T-helper 2 cell treated with Interferon-gamma antibody and Interleukin-4, amounts not matched to agents 5 μg/mL and 100 μg/mL, for 36 hours (primary cell): ENCODE results near the gene FLVCR1.
"Not testable (repeated sequence)": the region's sequence is repeated elsewhere in the genome, so short reads cannot be mapped to it uniquely, and the experiment has no call there.

ENCODE experiments used
- DNase-seq: peaks from one replicate; pipeline ENCODE4 v3.0.0; 2021; ENCODE audit warnings: low spot score
- H3K27ac Mint-ChIP-seq: one replicate; pipeline ENCODE4 v1.8.0; 2021; ENCODE audit warnings: mild to moderate bottlenecking, mixed read lengths
- H3K27me3 Mint-ChIP-seq: one replicate; pipeline ENCODE4 v1.8.0; 2021; ENCODE audit warnings: low read depth, mixed read lengths
- H3K36me3 Mint-ChIP-seq: one replicate; pipeline ENCODE4 v1.8.0; 2021; ENCODE audit warnings: low read depth, mixed read lengths
- H3K4me1 Mint-ChIP-seq: one replicate; pipeline ENCODE4 v1.8.0; 2021; ENCODE audit warnings: low read depth, mixed read lengths
- H3K4me3 Mint-ChIP-seq: one replicate; pipeline ENCODE4 v1.8.0; 2022; ENCODE audit warnings: mild to moderate bottlenecking, moderate library complexity, mixed read lengths
- H3K9me3 Mint-ChIP-seq: one replicate; pipeline ENCODE4 v1.8.0; 2021; ENCODE audit warnings: mixed read lengths

The FLVCR1 gene

DNA sequence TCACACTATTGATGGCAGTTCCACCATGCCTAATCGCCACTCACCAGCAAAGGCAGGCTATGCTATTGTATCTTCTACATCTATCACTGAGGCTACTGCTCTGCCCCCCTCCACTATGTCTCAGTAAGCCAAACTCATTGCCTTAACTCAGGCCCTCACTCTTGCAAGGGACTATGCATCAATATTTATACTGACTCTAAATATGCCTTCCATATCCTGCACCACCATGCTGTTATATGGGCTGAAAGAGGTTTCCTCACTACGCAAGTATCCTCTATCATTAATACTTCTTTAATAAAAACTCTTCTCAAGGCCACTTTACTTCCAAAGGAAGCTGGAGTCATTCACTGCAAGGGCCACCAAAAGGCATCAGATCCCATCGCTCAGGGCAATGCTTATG lies 13.6 kb upstream of the FLVCR1 start:
- DNase-seq, H3K27me3 Mint-ChIP-seq, H3K36me3 Mint-ChIP-seq, H3K27ac Mint-ChIP-seq, H3K9me3 Mint-ChIP-seq, H3K4me3 Mint-ChIP-seq, H3K4me1 Mint-ChIP-seq: not testable (repeated sequence)

DNA sequence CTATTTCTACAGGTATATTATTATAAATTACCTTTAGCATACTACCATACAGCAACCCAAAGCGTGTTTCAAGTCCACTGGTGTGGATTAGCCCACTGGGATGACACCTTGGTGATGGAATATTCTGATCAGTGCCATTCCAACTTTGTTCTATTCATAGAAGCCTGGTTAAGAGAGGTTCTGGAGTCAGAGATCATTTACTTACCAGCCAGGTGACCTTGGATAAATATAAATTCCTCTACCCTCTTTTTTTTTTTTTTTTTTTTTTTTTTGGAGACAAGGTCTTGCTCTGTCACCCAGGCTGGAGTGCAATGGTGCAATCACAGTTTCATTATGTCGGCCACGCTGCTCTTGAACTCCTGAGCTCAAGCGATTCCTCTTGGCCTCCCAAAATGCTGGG lies 10.5 kb upstream of the FLVCR1 start, which contains the start of gene SPATA45:
TSS of gene SPATA45 (minus strand) at position 101 of the 400 bp plus-strand sequence. CDS start 11,500 bp downstream, outside the sequence.
- H3K4me3 Mint-ChIP-seq, result no peak within 1 kb of the TSS
- peaks cover 4% of the 10 kb centered on the region for H3K9me3 Mint-ChIP-seq
- DNase-seq, result no peak
- no peak within 1 kb of the TSS for H3K27ac Mint-ChIP-seq
- H3K27me3 Mint-ChIP-seq, result no peaks in the 10 kb centered on the region
- no peaks in the 10 kb centered on the region for H3K4me1 Mint-ChIP-seq
- peaks cover 4% of the 10 kb centered on the region for H3K36me3 Mint-ChIP-seq

DNA sequence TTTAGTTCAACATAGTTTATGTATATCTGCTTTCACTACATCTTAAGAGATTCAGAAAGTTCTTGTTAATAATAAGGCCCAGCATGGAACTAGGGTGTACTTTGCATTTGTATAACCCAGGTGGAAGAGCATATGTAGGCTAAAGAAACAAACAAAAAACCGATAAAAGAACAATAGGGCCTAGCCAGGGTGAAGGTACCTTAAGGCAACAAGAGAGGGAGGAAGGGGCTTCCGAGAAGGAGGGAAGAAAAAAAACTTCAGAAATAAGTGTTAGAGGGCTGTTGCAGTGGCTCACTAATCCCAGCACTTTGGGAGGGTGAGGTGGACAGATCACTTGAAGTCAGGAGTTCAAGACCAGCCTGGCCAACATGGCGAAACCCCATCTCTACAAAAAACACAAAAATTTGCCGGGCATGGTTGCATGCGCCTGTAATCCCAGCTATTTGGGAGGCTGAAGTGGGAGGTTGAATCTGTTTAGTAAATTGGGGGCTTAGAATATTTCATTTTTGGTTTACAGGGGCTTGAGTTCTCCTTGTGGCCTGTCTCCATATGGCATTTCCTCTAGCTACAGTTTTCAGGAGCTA lies 5.9 kb upstream of the FLVCR1 start:
- Mint-ChIP-seq H3K9me3 (peaks cover 4% of the 10 kb centered on the region), H3K4me3 (no peak overlapping the region), H3K27ac (no peak overlapping the region), H3K27me3 (no peaks in the 10 kb centered on the region), H3K4me1 (peaks cover 3% of the 10 kb centered on the region), H3K36me3 (peaks cover 15% of the 10 kb centered on the region)
- DNase-seq, result no peak

DNA sequence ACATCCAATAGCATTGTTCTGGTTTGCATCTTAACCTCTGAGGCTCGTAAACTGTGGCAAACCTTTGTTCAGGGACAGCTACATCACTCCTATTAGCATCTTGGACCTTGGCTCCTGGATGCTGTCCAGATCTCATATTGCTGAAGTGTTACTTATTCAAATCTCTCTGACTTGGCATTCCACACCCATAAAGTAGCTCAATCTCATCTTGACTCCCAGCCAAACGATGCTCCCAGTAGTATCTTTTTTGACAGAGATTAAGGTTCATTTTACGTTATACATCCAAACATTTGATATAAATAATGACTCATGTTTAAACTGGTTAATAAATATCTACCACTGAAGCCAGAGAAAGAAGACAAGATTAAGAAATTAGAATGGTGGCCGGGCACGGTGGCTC lies 4.4 kb upstream of the FLVCR1 start:
- Mint-ChIP-seq H3K36me3 (peaks cover 15% of the 10 kb centered on the region), H3K4me1 (peaks cover 8% of the 10 kb centered on the region), H3K27ac (no peak overlapping the region), H3K9me3 (peaks cover 4% of the 10 kb centered on the region), H3K27me3 (no peaks in the 10 kb centered on the region), H3K4me3 (no peak overlapping the region)
- DNase-seq, result no peak

DNA sequence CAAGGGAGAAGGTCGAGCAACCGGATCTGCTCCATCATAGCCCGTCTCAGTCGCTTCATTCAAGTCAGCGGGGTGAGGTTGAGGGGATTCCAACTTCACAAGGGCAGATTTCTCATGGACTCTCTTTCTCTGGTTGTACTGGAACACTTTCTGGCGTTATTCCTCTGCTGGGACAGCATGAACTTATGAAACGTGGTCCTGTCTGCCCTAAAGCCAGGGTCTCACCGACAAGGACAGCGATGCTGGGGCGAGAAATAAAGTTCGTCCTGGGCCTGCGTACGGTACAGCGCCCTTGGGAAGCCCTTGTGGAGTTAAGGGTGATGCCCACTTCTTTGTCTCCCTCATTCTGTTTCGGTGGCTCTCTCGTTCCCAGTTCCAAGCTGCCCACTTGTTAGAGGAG lies 1.3 kb upstream of the FLVCR1 start:
- peaks cover 15% of the 10 kb centered on the region for H3K36me3 Mint-ChIP-seq
- peaks cover 15% of the 10 kb centered on the region for H3K4me1 Mint-ChIP-seq
- no peak for DNase-seq
- peaks cover 4% of the 10 kb centered on the region for H3K9me3 Mint-ChIP-seq
- peak overlapping the region; percentile 12 for H3K27ac Mint-ChIP-seq
- H3K27me3 Mint-ChIP-seq, result no peaks in the 10 kb centered on the region
- H3K4me3 Mint-ChIP-seq, result no peak overlapping the region

DNA sequence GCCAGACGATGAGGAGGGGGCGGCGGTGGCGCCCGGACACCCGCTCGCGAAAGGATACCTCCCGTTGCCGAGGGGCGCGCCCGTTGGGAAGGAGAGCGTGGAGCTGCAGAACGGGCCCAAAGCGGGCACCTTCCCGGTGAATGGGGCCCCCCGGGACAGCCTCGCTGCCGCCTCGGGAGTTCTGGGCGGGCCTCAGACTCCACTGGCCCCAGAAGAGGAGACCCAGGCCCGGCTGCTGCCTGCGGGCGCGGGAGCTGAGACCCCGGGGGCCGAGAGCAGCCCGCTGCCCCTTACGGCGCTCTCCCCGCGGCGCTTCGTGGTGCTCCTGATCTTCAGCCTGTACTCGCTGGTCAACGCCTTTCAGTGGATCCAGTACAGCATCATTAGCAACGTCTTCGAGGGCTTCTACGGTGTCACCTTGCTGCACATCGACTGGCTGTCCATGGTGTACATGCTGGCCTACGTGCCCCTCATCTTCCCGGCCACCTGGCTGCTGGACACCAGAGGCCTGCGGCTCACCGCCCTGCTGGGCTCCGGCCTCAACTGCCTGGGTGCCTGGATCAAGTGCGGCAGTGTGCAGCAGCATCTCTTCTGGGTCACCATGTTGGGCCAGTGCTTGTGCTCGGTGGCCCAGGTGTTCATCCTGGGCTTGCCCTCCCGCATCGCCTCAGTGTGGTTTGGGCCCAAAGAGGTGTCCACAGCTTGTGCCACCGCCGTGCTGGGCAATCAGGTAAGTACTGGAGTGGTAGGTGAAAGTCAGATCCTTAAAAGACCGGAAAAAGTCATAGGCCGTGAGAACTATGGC lies 588 bp downstream of the FLVCR1 start:
- Mint-ChIP-seq H3K27me3 (no peaks in the 10 kb centered on the region), H3K27ac (peak overlapping the region; percentile 96), H3K9me3 (no peaks in the 10 kb centered on the region), H3K4me1 (peaks cover 21% of the 10 kb centered on the region), H3K36me3 (peaks cover 10% of the 10 kb centered on the region), H3K4me3 (no peak overlapping the region)
- DNase-seq, result peak; percentile 25

DNA sequence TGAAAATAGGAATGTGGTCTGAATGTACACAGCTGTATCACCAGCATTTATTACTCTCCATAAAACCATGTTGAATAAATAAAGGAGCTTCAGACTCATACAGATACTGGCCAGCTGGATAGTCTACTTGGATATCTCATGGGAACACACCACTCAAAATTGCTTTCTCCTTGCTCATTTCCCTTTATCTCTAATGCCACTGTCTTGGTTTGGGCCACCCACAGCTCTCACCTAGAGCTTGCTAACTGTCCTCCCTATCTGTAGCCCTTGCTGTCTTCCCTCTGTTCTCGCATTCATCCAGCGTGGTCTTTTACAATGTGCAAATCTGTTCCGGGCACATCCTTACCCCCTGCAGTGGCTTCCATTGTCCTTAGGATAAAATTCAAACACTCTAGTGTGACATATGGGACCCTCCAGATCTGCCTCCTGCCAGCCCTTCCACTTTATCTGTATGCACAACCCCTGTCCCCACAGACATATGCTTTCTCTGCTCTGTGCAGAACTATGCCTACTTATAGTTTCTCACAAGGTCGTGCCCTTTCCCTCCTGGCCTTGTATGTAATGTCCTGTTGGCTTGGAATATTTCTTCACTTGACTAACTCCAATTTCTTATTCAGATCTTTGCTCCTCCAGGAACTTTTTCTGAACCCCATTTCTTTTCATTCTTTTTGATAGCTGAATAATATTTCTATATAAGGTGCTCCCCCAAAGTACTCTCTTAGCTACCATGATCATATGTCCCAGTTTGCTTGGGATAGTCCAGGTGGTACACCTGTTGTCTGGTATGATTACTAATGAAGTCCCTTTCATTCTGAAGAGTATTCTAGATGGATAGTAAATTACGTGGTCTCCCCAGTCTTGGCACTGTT lies 2.9 kb downstream of the FLVCR1 start:
- DNase-seq, result no peak
- H3K36me3 Mint-ChIP-seq, result peaks cover 14% of the 10 kb centered on the region
- H3K4me3 Mint-ChIP-seq, result no peak overlapping the region
- no peaks in the 10 kb centered on the region for H3K27me3 Mint-ChIP-seq
- H3K27ac Mint-ChIP-seq, result no peak overlapping the region
- H3K9me3 Mint-ChIP-seq, result no peaks in the 10 kb centered on the region
- H3K4me1 Mint-ChIP-seq, result peaks cover 23% of the 10 kb centered on the region

DNA sequence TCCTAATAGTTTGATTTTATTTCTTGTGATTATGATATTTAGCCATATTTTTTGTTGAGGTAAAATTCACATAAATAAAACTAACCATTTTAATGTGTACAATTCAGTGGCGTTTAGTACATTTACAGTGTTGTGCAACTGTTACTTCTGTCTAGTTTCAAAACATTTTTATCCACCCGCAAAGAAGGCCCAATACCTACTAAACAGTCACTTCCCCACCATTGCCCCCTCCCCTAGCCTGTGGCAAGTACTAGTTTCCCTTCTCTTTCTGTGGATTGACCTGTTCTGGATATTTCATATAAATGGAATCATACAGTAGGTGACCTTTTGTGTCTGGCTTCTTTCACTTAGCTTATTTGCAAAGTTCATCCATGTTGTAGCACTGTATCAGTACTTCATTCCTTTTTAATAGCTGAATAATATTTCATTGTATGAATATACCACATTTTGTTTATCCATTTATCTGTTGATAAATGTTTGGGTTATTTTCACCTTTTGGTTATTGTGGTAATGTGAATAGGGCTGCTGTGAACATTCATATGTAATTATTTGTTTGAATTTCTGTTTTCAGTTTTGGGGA lies 4.1 kb downstream of the FLVCR1 start:
- Mint-ChIP-seq H3K4me3 (no peak overlapping the region), H3K27ac (no peak overlapping the region), H3K9me3 (no peaks in the 10 kb centered on the region), H3K27me3 (no peaks in the 10 kb centered on the region), H3K4me1 (peaks cover 22% of the 10 kb centered on the region), H3K36me3 (peaks cover 20% of the 10 kb centered on the region)
- DNase-seq, result no peak

DNA sequence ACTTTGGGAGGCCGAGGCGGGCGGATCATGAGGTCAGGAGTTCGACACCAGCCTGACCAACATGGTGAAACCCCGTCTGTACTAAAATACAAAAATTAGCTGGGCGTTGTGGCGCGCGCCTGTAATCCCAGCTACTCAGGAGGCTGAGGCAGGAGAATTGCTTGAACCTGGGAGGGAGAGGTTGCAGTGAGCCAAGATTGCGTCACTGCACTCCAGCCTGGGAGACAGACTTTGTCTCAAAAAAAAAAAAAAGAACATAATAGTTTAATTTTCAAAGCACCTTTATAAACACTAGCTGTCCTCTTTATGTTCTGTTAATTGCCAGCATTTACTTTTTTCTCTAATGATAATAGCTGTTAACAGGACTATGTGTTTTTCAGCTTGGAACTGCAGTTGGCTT lies 5.3 kb downstream of the FLVCR1 start:
- not testable (repeated sequence) for H3K27ac Mint-ChIP-seq, H3K27me3 Mint-ChIP-seq, DNase-seq, H3K4me3 Mint-ChIP-seq, H3K9me3 Mint-ChIP-seq
- peaks cover 20% of the 10 kb centered on the region for H3K36me3 Mint-ChIP-seq
- peaks cover 17% of the 10 kb centered on the region for H3K4me1 Mint-ChIP-seq

DNA sequence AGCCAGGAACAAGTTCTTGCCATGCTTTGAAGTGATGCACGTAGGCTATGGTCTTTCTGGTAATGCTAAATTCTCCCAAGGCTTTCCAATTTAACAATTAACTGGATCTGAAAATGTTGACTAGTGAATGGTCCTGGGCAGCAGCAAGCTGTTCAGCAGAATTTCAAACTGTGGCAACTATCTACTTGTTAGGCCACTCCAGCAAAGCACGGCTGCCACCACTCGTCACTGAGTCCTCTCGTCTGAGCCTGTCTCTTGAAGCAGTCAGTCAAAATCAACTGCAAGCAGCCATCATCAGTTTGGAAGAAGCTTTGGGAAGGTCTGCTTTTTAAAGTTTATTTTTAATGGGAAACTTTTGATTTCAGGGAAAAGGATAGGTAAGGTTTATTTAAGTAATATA lies 6.1 kb downstream of the FLVCR1 start:
- H3K36me3 Mint-ChIP-seq, result peaks cover 20% of the 10 kb centered on the region
- DNase-seq, result no peak
- H3K4me3 Mint-ChIP-seq, result no peak overlapping the region
- H3K27me3 Mint-ChIP-seq, result no peaks in the 10 kb centered on the region
- H3K4me1 Mint-ChIP-seq, result peaks cover 13% of the 10 kb centered on the region
- H3K9me3 Mint-ChIP-seq, result no peaks in the 10 kb centered on the region
- H3K27ac Mint-ChIP-seq, result no peak overlapping the region

DNA sequence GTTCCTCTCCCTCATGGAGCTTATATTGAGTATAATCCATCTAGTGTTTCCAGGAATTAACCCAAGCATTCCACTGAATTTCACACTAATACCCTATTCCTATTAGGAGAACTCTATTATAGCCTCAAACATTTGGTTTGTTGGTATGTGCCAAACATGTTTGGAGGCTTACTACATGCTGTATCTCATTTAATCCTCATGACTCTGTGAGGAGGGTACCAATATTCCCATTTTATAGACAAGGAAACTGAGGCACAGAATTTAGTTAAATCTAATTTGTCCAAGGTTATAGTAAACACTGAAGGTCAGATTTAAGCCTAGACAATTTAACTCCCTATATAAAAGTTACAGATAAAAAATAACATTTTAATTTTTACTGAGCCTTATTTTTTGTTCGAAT lies 9.1 kb downstream of the FLVCR1 start:
- Mint-ChIP-seq H3K36me3 (peaks cover 24% of the 10 kb centered on the region), H3K27me3 (no peaks in the 10 kb centered on the region), H3K4me3 (no peak overlapping the region), H3K4me1 (peaks cover 13% of the 10 kb centered on the region), H3K27ac (no peak overlapping the region), H3K9me3 (no peaks in the 10 kb centered on the region)
- DNase-seq, result no peak

DNA sequence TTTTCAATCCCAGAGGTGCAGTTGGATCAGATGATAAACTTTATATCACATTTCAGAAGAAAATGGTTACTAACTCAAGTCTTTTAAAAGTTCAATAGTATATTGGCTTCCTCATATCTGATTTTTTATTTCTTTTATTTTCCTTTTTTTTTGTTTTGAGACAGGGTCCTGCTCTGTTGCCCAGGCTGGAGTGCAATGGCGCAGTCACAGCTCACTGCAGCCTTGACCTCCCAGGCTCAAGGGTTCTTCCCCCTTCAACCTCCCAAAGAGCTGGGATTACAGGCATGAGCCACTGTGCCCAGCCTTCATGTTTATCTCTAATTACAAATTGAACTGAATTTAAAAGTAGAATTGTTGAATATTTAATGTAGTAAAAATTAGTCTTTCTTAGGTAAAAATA lies 13.9 kb downstream of the FLVCR1 start:
- Mint-ChIP-seq H3K27me3 (no peaks in the 10 kb centered on the region), H3K27ac (no peak overlapping the region), H3K4me3 (no peak overlapping the region), H3K4me1 (peaks cover 3% of the 10 kb centered on the region), H3K36me3 (peaks cover 23% of the 10 kb centered on the region), H3K9me3 (no peaks in the 10 kb centered on the region)
- DNase-seq, result no peak

DNA sequence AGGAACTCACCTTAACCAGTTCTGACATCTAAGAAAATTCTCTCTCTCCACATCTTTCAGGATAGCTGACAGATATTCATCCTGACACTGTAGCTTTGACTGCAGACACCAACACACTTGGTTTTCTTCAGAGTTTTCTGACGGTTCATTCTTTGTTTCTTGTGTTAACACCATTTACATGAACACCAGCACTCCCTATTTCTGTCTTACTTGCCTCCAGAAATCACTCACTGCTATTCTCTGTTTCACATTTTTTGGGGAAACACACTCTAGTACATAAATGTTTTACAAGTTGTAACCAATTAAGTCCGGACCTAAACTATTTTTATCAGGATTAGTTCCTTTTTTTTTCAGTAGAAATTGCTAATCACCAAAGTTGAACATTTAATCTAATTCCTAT lies 15.4 kb downstream of the FLVCR1 start:
- Mint-ChIP-seq H3K9me3 (no peaks in the 10 kb centered on the region), H3K27me3 (no peaks in the 10 kb centered on the region), H3K36me3 (peaks cover 20% of the 10 kb centered on the region), H3K27ac (no peak overlapping the region), H3K4me3 (no peak overlapping the region), H3K4me1 (peaks cover 3% of the 10 kb centered on the region)
- no peak for DNase-seq

DNA sequence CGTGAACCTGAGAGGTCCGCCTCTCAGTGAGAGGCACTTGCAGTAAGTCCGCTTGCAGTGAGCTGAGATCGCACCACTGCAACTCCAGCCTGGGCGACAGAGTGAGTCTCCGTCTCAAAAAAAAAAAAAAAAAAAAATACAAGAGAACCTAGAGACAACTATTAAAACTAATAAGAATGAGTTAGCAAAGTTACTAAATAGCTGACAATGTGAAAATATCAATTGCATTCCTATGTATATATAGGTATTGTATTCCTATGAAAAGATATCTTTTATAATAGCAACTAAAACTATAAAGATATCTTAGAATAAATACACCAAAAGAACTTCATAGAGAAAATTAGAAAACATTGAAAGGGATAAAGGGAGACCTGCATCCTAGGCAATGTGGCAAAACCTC lies 20.3 kb downstream of the FLVCR1 start:
- DNase-seq, result no peak
- Mint-ChIP-seq H3K9me3 (no peaks in the 10 kb centered on the region), H3K27me3 (no peaks in the 10 kb centered on the region), H3K36me3 (peaks cover 28% of the 10 kb centered on the region), H3K27ac (no peak overlapping the region), H3K4me3 (no peak overlapping the region), H3K4me1 (no peaks in the 10 kb centered on the region)
